Panc1 (cell line): ENCODE results near the gene GPR156.

Experiments used
- POLR2AphosphoS5 ChIP-seq: IDR thresholded peaks from 2 replicates; pipeline ENCODE4 v1.6.1; 2012; ENCODE audit warnings: mild to moderate bottlenecking, low read depth, low read length, moderate library complexity
- SIN3A ChIP-seq: IDR thresholded peaks from 2 replicates; pipeline ENCODE4 v1.6.1; 2012; ENCODE audit warnings: low read depth, mild to moderate bottlenecking, low read length, moderate library complexity, borderline replicate concordance; ENCODE audit not compliant: insufficient read depth
- TCF7L2 ChIP-seq: IDR thresholded peaks from 2 replicates; pipeline ENCODE4 v1.6.1; 2011; ENCODE audit warnings: mild to moderate bottlenecking, low read depth, low read length, inconsistent platforms
- TF ChIP-seq, protein P1 (sequence below): fragments of 450-650 bp; IDR thresholded peaks from 2 replicates; pipeline ENCODE4 v1.5.1; 2017; ENCODE audit warnings: mild to moderate bottlenecking
- TF ChIP-seq, protein P2 (sequence below), 2 experiments: IDR thresholded peaks; 2 replicates each; pipeline ENCODE4 v1.6.1; 2011 to 2012; ENCODE audit warnings: low read depth in 2 of 2, control low read depth in 1 of 2, low read length in 1 of 2, mild to moderate bottlenecking in 1 of 2, moderate library complexity in 1 of 2; ENCODE audit not compliant: insufficient read depth in 1 of 2

DNA sequence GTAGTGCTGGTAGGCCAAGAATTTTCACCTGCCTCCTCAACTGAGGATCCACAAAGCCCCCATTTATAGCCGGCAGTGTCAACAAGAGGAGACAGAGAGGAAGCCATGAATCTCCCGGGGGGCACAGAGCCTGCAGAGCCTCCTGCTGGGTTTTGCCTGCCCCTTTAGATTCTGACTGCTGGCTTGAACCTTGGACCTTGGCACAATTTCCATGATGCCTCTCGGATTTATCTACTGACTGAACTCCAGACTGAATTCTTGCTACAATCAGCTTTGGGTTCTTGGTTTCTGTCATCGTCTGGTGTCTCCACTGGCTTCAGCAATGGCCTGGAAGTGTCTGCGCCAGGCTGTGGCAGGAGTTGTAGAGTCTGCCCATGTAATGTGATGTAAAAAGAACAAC is 80.7 kb downstream of the GPR156 start:
- TF ChIP-seq, protein P1, sequence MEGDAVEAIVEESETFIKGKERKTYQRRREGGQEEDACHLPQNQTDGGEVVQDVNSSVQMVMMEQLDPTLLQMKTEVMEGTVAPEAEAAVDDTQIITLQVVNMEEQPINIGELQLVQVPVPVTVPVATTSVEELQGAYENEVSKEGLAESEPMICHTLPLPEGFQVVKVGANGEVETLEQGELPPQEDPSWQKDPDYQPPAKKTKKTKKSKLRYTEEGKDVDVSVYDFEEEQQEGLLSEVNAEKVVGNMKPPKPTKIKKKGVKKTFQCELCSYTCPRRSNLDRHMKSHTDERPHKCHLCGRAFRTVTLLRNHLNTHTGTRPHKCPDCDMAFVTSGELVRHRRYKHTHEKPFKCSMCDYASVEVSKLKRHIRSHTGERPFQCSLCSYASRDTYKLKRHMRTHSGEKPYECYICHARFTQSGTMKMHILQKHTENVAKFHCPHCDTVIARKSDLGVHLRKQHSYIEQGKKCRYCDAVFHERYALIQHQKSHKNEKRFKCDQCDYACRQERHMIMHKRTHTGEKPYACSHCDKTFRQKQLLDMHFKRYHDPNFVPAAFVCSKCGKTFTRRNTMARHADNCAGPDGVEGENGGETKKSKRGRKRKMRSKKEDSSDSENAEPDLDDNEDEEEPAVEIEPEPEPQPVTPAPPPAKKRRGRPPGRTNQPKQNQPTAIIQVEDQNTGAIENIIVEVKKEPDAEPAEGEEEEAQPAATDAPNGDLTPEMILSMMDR, result no peak
- TF ChIP-seq POLR2AphosphoS5 (no peak), TCF7L2 (no peak), SIN3A (no peak)
- TF ChIP-seq, protein P2, sequence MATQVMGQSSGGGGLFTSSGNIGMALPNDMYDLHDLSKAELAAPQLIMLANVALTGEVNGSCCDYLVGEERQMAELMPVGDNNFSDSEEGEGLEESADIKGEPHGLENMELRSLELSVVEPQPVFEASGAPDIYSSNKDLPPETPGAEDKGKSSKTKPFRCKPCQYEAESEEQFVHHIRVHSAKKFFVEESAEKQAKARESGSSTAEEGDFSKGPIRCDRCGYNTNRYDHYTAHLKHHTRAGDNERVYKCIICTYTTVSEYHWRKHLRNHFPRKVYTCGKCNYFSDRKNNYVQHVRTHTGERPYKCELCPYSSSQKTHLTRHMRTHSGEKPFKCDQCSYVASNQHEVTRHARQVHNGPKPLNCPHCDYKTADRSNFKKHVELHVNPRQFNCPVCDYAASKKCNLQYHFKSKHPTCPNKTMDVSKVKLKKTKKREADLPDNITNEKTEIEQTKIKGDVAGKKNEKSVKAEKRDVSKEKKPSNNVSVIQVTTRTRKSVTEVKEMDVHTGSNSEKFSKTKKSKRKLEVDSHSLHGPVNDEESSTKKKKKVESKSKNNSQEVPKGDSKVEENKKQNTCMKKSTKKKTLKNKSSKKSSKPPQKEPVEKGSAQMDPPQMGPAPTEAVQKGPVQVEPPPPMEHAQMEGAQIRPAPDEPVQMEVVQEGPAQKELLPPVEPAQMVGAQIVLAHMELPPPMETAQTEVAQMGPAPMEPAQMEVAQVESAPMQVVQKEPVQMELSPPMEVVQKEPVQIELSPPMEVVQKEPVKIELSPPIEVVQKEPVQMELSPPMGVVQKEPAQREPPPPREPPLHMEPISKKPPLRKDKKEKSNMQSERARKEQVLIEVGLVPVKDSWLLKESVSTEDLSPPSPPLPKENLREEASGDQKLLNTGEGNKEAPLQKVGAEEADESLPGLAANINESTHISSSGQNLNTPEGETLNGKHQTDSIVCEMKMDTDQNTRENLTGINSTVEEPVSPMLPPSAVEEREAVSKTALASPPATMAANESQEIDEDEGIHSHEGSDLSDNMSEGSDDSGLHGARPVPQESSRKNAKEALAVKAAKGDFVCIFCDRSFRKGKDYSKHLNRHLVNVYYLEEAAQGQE (IDR thresholded peaks at IDR 0.05; ENCODE audit: insufficient read depth in 1 of 2, low read depth in 2 of 2, low read length in 1 of 2), result no peak
